ENCODE data around the gene LCP2.

The LCP2 gene
- total RNA-seq, result 85.7 to 579 (median 175) reads per million in 9 experiments

GRCh38 chr5:170297589-170298462 lies at the start of gene LCP2:
Gene LCP2 (minus strand): TSS chr5:170297777. CDS start chr5:170297611, 166 bp downstream.
- peaks cover 62 to 76% of the 10 kb centered on the region in 2 donors for H3K4me1 Mint-ChIP-seq (ENCODE audit: low read depth in 2 of 2)
- ATAC-seq (replicated peaks) (peak; percentile 62), DNase-seq (peak in 2 of 3 experiments; percentile 26 to 30)
- H3K27me3 Mint-ChIP-seq, result no peaks in the 10 kb centered on the region
- no peaks in the 10 kb centered on the region for H3K9me3 Mint-ChIP-seq
- peak within 1 kb of the TSS; percentile 95 to 99 for H3K27ac Mint-ChIP-seq
- H3K36me3 Mint-ChIP-seq (ENCODE audit: insufficient read depth), result peaks cover 40% of the 10 kb centered on the region
- peak within 1 kb of the TSS; percentile 100 for H3K4me3 Mint-ChIP-seq

GRCh38 chr5:170347022-170347567 lies 49.5 kb upstream of the LCP2 start:
- no peak overlapping the region for H3K4me3 Mint-ChIP-seq
- no peak overlapping the region for H3K27ac Mint-ChIP-seq
- H3K27me3 Mint-ChIP-seq, result peaks cover 45 to 71% of the 10 kb centered on the region in 2 donors
- no peak for DNase-seq
- no peak for ATAC-seq (replicated peaks)
- H3K36me3 Mint-ChIP-seq (ENCODE audit: insufficient read depth), result no peaks in the 10 kb centered on the region
- peaks cover 2 to 5% of the 10 kb centered on the region in 2 donors for H3K4me1 Mint-ChIP-seq (ENCODE audit: low read depth in 2 of 2)
- H3K9me3 Mint-ChIP-seq, result no peaks in the 10 kb centered on the region

- no peak overlapping the region for H3K27ac Mint-ChIP-seq
- no peak overlapping the region for H3K4me3 Mint-ChIP-seq
- H3K4me1 Mint-ChIP-seq (ENCODE audit: low read depth in 2 of 2), result peaks cover 2 to 5% of the 10 kb centered on the region in 2 donors
- DNase-seq, result no peak
- H3K36me3 Mint-ChIP-seq (ENCODE audit: insufficient read depth), result no peaks in the 10 kb centered on the region
- ATAC-seq (replicated peaks), result no peak
- peaks cover 36 to 60% of the 10 kb centered on the region in 2 donors for H3K27me3 Mint-ChIP-seq
- H3K9me3 Mint-ChIP-seq, result no peaks in the 10 kb centered on the region
These were observed 48.4 kb upstream of the LCP2 start for GRCh38 chr5:170345971-170346370.

GRCh38 chr5:170343177-170343576 lies 45.6 kb upstream of the LCP2 start:
- no peak overlapping the region for H3K27ac Mint-ChIP-seq

GRCh38 chr5:170342153-170342725 lies 44.7 kb upstream of the LCP2 start:
- H3K36me3 Mint-ChIP-seq (ENCODE audit: insufficient read depth), result no peaks in the 10 kb centered on the region

More at GRCh38 chr5:170343177-170343576, 45.6 kb upstream of the LCP2 start:
- ATAC-seq (replicated peaks) (no peak), DNase-seq (no peak)
- Mint-ChIP-seq H3K4me1 (ENCODE audit: low read depth in 2 of 2) (peaks cover 7 to 11% of the 10 kb centered on the region in 2 donors), H3K27me3 (peaks cover 14 to 32% of the 10 kb centered on the region in 2 donors), H3K4me3 (no peak overlapping the region), H3K9me3 (no peaks in the 10 kb centered on the region), H3K36me3 (ENCODE audit: insufficient read depth) (no peaks in the 10 kb centered on the region)

GRCh38 chr5:170341545-170341944 lies 44.0 kb upstream of the LCP2 start:
- H3K27me3 Mint-ChIP-seq, result peaks cover 4 to 17% of the 10 kb centered on the region in 2 donors
- peaks cover 18 to 19% of the 10 kb centered on the region in 2 donors for H3K4me1 Mint-ChIP-seq (ENCODE audit: low read depth in 2 of 2)
- H3K27ac Mint-ChIP-seq, result no peak overlapping the region
- H3K36me3 Mint-ChIP-seq (ENCODE audit: insufficient read depth), result no peaks in the 10 kb centered on the region
- ATAC-seq (replicated peaks) (no peak), DNase-seq (no peak)
- no peak overlapping the region for H3K4me3 Mint-ChIP-seq
- H3K9me3 Mint-ChIP-seq, result no peaks in the 10 kb centered on the region

More at GRCh38 chr5:170342153-170342725, 44.7 kb upstream of the LCP2 start:
- H3K4me1 Mint-ChIP-seq (ENCODE audit: low read depth in 2 of 2), result peaks cover 12 to 14% of the 10 kb centered on the region in 2 donors
- H3K9me3 Mint-ChIP-seq, result no peaks in the 10 kb centered on the region
- peak overlapping the region; percentile 29 to 44 for H3K27ac Mint-ChIP-seq
- no peak for ATAC-seq (replicated peaks)
- no peak overlapping the region for H3K4me3 Mint-ChIP-seq
- peaks cover 5 to 22% of the 10 kb centered on the region in 2 donors for H3K27me3 Mint-ChIP-seq
- no peak for DNase-seq

- Mint-ChIP-seq H3K9me3 (no peaks in the 10 kb centered on the region), H3K36me3 (ENCODE audit: insufficient read depth) (no peaks in the 10 kb centered on the region), H3K27ac (no peak overlapping the region), H3K4me1 (ENCODE audit: low read depth in 2 of 2) (peaks cover 30 to 34% of the 10 kb centered on the region in 2 donors), H3K27me3 (peaks cover 0 to 7% of the 10 kb centered on the region in 2 donors), H3K4me3 (no peak overlapping the region)
- no peak for DNase-seq
- no peak for ATAC-seq (replicated peaks)
These were observed 42.2 kb upstream of the LCP2 start for GRCh38 chr5:170339780-170340167.

GRCh38 chr5:170338933-170339779 lies 41.6 kb upstream of the LCP2 start:
- peak overlapping the region; percentile 13 to 45 for H3K27ac Mint-ChIP-seq
- peaks cover 0 to under 1% of the 10 kb centered on the region in 2 donors for H3K27me3 Mint-ChIP-seq
- H3K4me1 Mint-ChIP-seq (ENCODE audit: low read depth in 2 of 2), result peaks cover 30 to 39% of the 10 kb centered on the region in 2 donors
- DNase-seq (peak; percentile 54 to 58 (median 55)), ATAC-seq (replicated peaks) (peak; percentile 82)
- no peak overlapping the region for H3K4me3 Mint-ChIP-seq
- H3K9me3 Mint-ChIP-seq, result no peaks in the 10 kb centered on the region
- H3K36me3 Mint-ChIP-seq (ENCODE audit: insufficient read depth), result no peaks in the 10 kb centered on the region

- DNase-seq (no peak), ATAC-seq (replicated peaks) (peak; percentile 39)
- no peaks in the 10 kb centered on the region for H3K9me3 Mint-ChIP-seq
- H3K27ac Mint-ChIP-seq, result peak overlapping the region; percentile 13 to 45
- peaks cover 30 to 44% of the 10 kb centered on the region in 2 donors for H3K4me1 Mint-ChIP-seq (ENCODE audit: low read depth in 2 of 2)
- H3K4me3 Mint-ChIP-seq, result peak overlapping the region in 1 of 2 donors; percentile 8
- H3K36me3 Mint-ChIP-seq (ENCODE audit: insufficient read depth), result no peaks in the 10 kb centered on the region
- no peaks in the 10 kb centered on the region for H3K27me3 Mint-ChIP-seq
These were observed 40.7 kb upstream of the LCP2 start for GRCh38 chr5:170338291-170338690.

- no peaks in the 10 kb centered on the region for H3K27me3 Mint-ChIP-seq
- no peaks in the 10 kb centered on the region for H3K9me3 Mint-ChIP-seq
- no peak overlapping the region for H3K4me3 Mint-ChIP-seq
- H3K36me3 Mint-ChIP-seq (ENCODE audit: insufficient read depth), result no peaks in the 10 kb centered on the region
- peaks cover 30 to 51% of the 10 kb centered on the region in 2 donors for H3K4me1 Mint-ChIP-seq (ENCODE audit: low read depth in 2 of 2)
- no peak overlapping the region for H3K27ac Mint-ChIP-seq
- ATAC-seq (replicated peaks) (no peak), DNase-seq (no peak)
These were observed 39.6 kb upstream of the LCP2 start for GRCh38 chr5:170337045-170337733.

- Mint-ChIP-seq H3K4me3 (peak overlapping the region; percentile 56 to 61), H3K4me1 (ENCODE audit: low read depth in 2 of 2) (peaks cover 30 to 61% of the 10 kb centered on the region in 2 donors), H3K36me3 (ENCODE audit: insufficient read depth) (no peaks in the 10 kb centered on the region), H3K27ac (no peak overlapping the region), H3K9me3 (no peaks in the 10 kb centered on the region), H3K27me3 (no peaks in the 10 kb centered on the region)
- DNase-seq (no peak), ATAC-seq (replicated peaks) (no peak)
These were observed 38.5 kb upstream of the LCP2 start for GRCh38 chr5:170336065-170336464.

- DNase-seq (no peak), ATAC-seq (replicated peaks) (no peak)
- Mint-ChIP-seq H3K27ac (no peak overlapping the region), H3K27me3 (no peaks in the 10 kb centered on the region), H3K4me3 (no peak overlapping the region), H3K4me1 (ENCODE audit: low read depth in 2 of 2) (peaks cover 30 to 66% of the 10 kb centered on the region in 2 donors), H3K36me3 (ENCODE audit: insufficient read depth) (no peaks in the 10 kb centered on the region), H3K9me3 (no peaks in the 10 kb centered on the region)
These were observed 37.0 kb upstream of the LCP2 start for GRCh38 chr5:170334626-170335025.

All from effector memory CD8-positive, alpha-beta T cell (primary cell).